ENCODE results near the gene NHLRC2. TPM values are rescaled to one million over a fixed set of nuclear protein-coding genes. Genes with fewer than 3 reads are reported as not detected.

The NHLRC2 gene
- total RNA-seq, 1 experiment from 2014 or later = 56.3 TPM

DNA sequence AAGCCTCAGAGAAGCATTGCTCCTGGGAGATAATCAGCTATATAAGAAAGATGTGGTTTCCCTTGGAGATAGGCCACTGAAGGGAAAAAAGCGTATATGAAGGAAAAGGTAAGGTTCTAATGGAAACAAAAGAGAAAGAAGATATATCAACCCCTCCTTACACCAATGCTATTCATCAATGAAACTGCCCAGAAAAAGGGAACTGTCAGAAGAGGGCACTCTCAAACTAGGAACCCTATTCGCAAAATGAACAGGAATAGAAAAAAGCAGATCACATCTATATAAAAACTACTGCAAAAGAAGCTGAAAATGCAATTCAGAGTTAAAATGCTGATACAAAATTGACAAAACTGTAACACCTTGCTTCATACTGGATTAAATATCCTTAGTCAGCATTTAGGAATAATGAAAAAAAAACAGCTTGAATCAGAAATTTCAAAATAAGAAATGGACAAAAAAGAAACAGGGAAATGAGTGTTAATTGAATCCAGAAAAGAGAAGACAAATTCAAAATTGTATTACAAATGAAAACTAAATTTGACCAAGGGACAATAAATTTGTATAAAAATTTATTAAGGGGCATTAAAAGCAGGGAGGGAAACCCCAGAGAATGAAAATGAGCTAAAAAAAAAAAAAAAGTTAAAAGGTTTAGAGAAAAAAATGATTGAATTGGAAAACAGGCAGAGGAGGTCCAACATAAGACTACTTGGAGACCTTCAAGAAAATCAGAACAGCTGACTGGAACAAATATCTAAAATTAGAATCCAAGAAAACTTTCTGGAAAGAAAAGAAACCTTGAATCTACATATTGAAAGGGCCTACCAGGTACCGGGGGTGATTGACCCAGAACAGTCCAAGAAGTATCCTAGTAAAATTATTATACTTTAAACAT, 17.9 kb downstream of the NHLRC2 start:
- BruUV-seq (replicated peaks) = no TSS peak
- H3K9me2 ChIP-seq (ENCODE audit: insufficient read depth) = no peaks in the 10 kb centered on the region
- H3K27ac ChIP-seq (ENCODE audit: low read depth, low read length) = no peak overlapping the region
- intact Hi-C loops (cut with micrococcal nuclease) = no loop called here
- H3K4me2 ChIP-seq (ENCODE audit: low read length) = no peak overlapping the region
- 0 out of 4 replicates have a peak, but pooled peaks cover 0 to 3% of the 10 kb centered on the region in 2 experiments for H3K9me3 ChIP-seq (ENCODE audit: control insufficient read depth in 1 of 2, insufficient read depth in 1 of 2, low read depth in 1 of 2, low read length in 2 of 2)
- CTCF ChIA-PET = no interaction called here
- no peak overlapping the region for H2AFZ ChIP-seq (ENCODE audit: low read depth, low read length, poor library complexity, severe bottlenecking)
- H3K27me3 ChIP-seq (ENCODE audit: insufficient read depth, low read length) = no peaks in the 10 kb centered on the region
- POLR2A ChIA-PET = no interaction called here
- no peak overlapping the region for H3K4me3 ChIP-seq (replicated peaks in 1 of 2; ENCODE audit: low read depth in 1 of 2, low read length in 2 of 2)
- no peak for TF ChIP-seq MAX (IDR thresholded peaks at IDR 0.05)
- peak; percentile 55 for TF ChIP-seq RAD21 (IDR thresholded peaks at IDR 0.05; ENCODE audit: low read depth)
- TF ChIP-seq ELF1 (IDR thresholded peaks at IDR 0.05; ENCODE audit: borderline replicate concordance, low read depth) = no peak
- TF ChIP-seq TCF7L2 (IDR thresholded peaks at IDR 0.05; ENCODE audit: borderline replicate concordance, extremely low read depth, insufficient read depth, insufficient read length) = no peak
- TF ChIP-seq CTCF (IDR thresholded peaks at IDR 0.05 in 2 of 3, conservative IDR thresholded peaks at IDR 0.05 in 1 of 3; ENCODE audit: borderline replicate concordance in 1 of 3, insufficient read depth in 1 of 3, low read depth in 2 of 3, low read length in 2 of 3) = peak in 2 of 3 experiments; percentile 3 to 22; a peak in 2 of 6 replicates
- no peaks in the 10 kb centered on the region for H3K36me3 ChIP-seq (ENCODE audit: control insufficient read depth in 1 of 2, insufficient read depth in 2 of 2, low read length in 2 of 2)
- ATAC-seq (no peak), DNase-seq (ENCODE audit: low read depth, low spot score) (no peak)
- no peak overlapping the region for H3K9ac ChIP-seq (ENCODE audit: low read length)
- no peaks in the 10 kb centered on the region for H4K20me1 ChIP-seq (ENCODE audit: insufficient read depth)
- H3K79me2 ChIP-seq (ENCODE audit: insufficient read depth, low read length) = peaks cover 63% of the 10 kb centered on the region
- H3K4me1 ChIP-seq (ENCODE audit: control insufficient read depth in 1 of 2, insufficient read depth in 2 of 2, low read length in 2 of 2) = no peaks in the 10 kb centered on the region
- RAD21 ChIA-PET (ENCODE audit: low non-redundant PET in 1 of 2, low total read pairs in 2 of 2, uncharacterized antibody in 2 of 2, unreplicated experiment in 2 of 2) = no interaction called here

All from HCT116 (cell line).